ENCODE data around the gene NGRN. TPM values are rescaled to one million over a fixed set of nuclear protein-coding genes. Genes with fewer than 3 reads are reported as not detected.

NGRN gene
- polyA plus RNA-seq, 1 of the 3 experiments (the other 2 are of a cell fraction), result 48.2 TPM

DNA sequence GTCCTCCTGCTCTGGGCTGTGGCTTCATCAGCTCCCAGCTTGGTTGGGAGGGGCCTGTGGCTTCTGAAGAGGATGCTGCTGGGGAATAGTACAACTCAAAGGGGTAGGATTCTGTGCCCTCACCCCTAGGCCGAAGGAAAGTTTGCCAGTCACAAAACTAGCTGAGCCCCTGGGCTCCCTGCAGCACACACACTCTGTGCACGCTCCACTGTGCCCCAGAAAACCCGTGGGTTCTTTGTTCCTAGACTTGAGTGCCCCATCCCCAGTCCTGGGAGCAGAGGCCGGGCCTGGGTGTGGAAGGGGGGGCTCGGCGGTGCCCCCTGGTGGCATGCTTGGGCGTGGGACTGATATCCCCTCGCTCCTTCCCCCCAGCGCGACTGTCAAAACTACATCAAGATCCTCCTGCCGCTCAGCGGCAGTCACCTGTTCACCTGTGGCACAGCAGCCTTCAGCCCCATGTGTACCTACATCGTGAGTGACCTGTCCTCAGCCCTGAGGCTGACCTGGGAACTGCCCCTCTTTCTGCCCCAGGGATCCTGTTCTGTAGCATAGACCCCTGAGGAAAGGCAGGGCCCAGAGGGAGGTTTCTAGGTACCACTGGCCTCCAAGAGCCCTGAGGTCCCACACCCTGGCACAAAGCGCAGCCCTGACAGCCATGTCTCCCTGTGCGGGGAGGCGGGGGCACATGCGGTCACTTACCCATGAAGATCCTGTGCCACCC is 45.9 kb upstream of the NGRN start:
- no peak overlapping the region for H3K27ac ChIP-seq (ENCODE audit: low read depth in 2 of 2, low read length in 1 of 2)
- H3K9me2 ChIP-seq, result no peaks in the 10 kb centered on the region
- no peaks in the 10 kb centered on the region for H4K20me1 ChIP-seq (ENCODE audit: insufficient read depth)
- ChIA-PET CTCF (interaction anchor here (0.6 to 7.1 kb wide), 14 partner anchors 11 to 85 kb away, joined by 3 to 74 read pairs (median 5); partner anchors contain the start of genes CIB1, GDPGP1 and SEMA4B), POLR2A (no interaction called here)
- TF ChIP-seq RAD21 (IDR thresholded peaks at IDR 0.05; ENCODE audit: low read length) (peak; percentile 67), GATA2 (CRISPR knock-in tag; IDR thresholded peaks at IDR 0.05) (no peak), SMC3 (IDR thresholded peaks at IDR 0.05; ENCODE audit: low read depth, low read length) (peak; percentile 84), CTCF (IDR thresholded peaks at IDR 0.05) (peak; percentile 75), EP300 (IDR thresholded peaks at IDR 0.05; ENCODE audit: borderline replicate concordance in 1 of 2, low read depth in 1 of 2, low read length in 1 of 2) (no peak)
- H3K27me3 ChIP-seq (ENCODE audit: insufficient read depth), result no peaks in the 10 kb centered on the region
- H3K36me3 ChIP-seq (replicated peaks in 1 of 2; ENCODE audit: control insufficient read depth in 1 of 2, insufficient read depth in 2 of 2, low read length in 1 of 2), result peaks cover 9 to 15% of the 10 kb centered on the region in 2 experiments
- 93% methylated on average over 10 of the region's 17 CpGs for WGBS (ENCODE audit: low lambda C conversion rate)
- H3K4me3 ChIP-seq (ENCODE audit: low read depth in 2 of 2, low read length in 1 of 2), result no peak overlapping the region
- H2AFZ ChIP-seq (ENCODE audit: low read depth), result no peak overlapping the region
- H3K9ac ChIP-seq, result no peak overlapping the region
- H3K4me2 ChIP-seq, result no peak overlapping the region
- peaks cover 0 to 11% of the 10 kb centered on the region in 2 experiments; a peak in 1 of 4 replicates for H3K4me1 ChIP-seq (ENCODE audit: control insufficient read depth in 1 of 2, insufficient read depth in 2 of 2, low read depth in 1 of 2, low read length in 1 of 2)
- no peaks in the 10 kb centered on the region; the same call in 1 of the 2 replicates for H3K79me2 ChIP-seq (ENCODE audit: insufficient read depth)
- peak; percentile 90 for DNase-seq
- no peaks in the 10 kb centered on the region for H3F3A ChIP-seq (replicated peaks; ENCODE audit: insufficient read depth)
- H3K9me3 ChIP-seq, result no peaks in the 10 kb centered on the region

- H3K4me3 ChIP-seq (ENCODE audit: low read depth in 2 of 2, low read length in 1 of 2), result no peak overlapping the region
- H3K27ac ChIP-seq (ENCODE audit: low read depth in 2 of 2, low read length in 1 of 2), result peak overlapping the region in 1 of 2 experiments; percentile 47; a peak in 1 of 4 replicates
- DNase-seq, result peak; percentile 86
- H3K27me3 ChIP-seq (ENCODE audit: insufficient read depth), result no peaks in the 10 kb centered on the region
- peaks cover 0 to 11% of the 10 kb centered on the region in 2 experiments; a peak in 1 of 4 replicates for H3K4me1 ChIP-seq (ENCODE audit: control insufficient read depth in 1 of 2, insufficient read depth in 2 of 2, low read depth in 1 of 2, low read length in 1 of 2)
- no peaks in the 10 kb centered on the region for H3F3A ChIP-seq (replicated peaks; ENCODE audit: insufficient read depth)
- ChIA-PET CTCF (interaction anchor here (0.6 to 3.3 kb wide), 33 partner anchors 11 to 324 kb away, joined by 3 to 37 read pairs (median 6); partner anchors contain the start of genes CIB1, GDPGP1, SEMA4B and TTLL13), POLR2A (interaction anchor here (1.0 to 1.1 kb wide), 2 partner anchors 20 to 47 kb away, joined by 4 to 8 read pairs; partner anchors contain the start of gene SEMA4B)
- 68% methylated on average over 13 of the region's 14 CpGs for WGBS (ENCODE audit: low lambda C conversion rate)
- peaks cover 4 to 30% of the 10 kb centered on the region in 2 experiments for H3K36me3 ChIP-seq (replicated peaks in 1 of 2; ENCODE audit: control insufficient read depth in 1 of 2, insufficient read depth in 2 of 2, low read length in 1 of 2)
- no peaks in the 10 kb centered on the region for H3K9me2 ChIP-seq
- H3K4me2 ChIP-seq, result no peak overlapping the region
- no peak overlapping the region for H2AFZ ChIP-seq (ENCODE audit: low read depth)
- H4K20me1 ChIP-seq (ENCODE audit: insufficient read depth), result no peaks in the 10 kb centered on the region
- no peaks in the 10 kb centered on the region for H3K9me3 ChIP-seq
- no peaks in the 10 kb centered on the region for H3K79me2 ChIP-seq (ENCODE audit: insufficient read depth)
- H3K9ac ChIP-seq, result no peak overlapping the region
- TF ChIP-seq RAD21 (IDR thresholded peaks at IDR 0.05; ENCODE audit: low read length), result peak; percentile 90
- no peak for TF ChIP-seq RXRA (IDR thresholded peaks at IDR 0.05; ENCODE audit: borderline replicate concordance, low read depth)
- TF ChIP-seq ELF1 (IDR thresholded peaks at IDR 0.05), result no peak
- TF ChIP-seq CTCF (IDR thresholded peaks at IDR 0.05), result peak; percentile 65
- peak; percentile 93 for TF ChIP-seq SMC3 (IDR thresholded peaks at IDR 0.05; ENCODE audit: low read depth, low read length)
- TF ChIP-seq YY1 (IDR thresholded peaks at IDR 0.05; ENCODE audit: low read depth), result no peak
- TF ChIP-seq FOXM1 (IDR thresholded peaks at IDR 0.05; ENCODE audit: low read depth), result no peak
- TF ChIP-seq, protein P1, sequence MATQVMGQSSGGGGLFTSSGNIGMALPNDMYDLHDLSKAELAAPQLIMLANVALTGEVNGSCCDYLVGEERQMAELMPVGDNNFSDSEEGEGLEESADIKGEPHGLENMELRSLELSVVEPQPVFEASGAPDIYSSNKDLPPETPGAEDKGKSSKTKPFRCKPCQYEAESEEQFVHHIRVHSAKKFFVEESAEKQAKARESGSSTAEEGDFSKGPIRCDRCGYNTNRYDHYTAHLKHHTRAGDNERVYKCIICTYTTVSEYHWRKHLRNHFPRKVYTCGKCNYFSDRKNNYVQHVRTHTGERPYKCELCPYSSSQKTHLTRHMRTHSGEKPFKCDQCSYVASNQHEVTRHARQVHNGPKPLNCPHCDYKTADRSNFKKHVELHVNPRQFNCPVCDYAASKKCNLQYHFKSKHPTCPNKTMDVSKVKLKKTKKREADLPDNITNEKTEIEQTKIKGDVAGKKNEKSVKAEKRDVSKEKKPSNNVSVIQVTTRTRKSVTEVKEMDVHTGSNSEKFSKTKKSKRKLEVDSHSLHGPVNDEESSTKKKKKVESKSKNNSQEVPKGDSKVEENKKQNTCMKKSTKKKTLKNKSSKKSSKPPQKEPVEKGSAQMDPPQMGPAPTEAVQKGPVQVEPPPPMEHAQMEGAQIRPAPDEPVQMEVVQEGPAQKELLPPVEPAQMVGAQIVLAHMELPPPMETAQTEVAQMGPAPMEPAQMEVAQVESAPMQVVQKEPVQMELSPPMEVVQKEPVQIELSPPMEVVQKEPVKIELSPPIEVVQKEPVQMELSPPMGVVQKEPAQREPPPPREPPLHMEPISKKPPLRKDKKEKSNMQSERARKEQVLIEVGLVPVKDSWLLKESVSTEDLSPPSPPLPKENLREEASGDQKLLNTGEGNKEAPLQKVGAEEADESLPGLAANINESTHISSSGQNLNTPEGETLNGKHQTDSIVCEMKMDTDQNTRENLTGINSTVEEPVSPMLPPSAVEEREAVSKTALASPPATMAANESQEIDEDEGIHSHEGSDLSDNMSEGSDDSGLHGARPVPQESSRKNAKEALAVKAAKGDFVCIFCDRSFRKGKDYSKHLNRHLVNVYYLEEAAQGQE (IDR thresholded peaks at IDR 0.05; ENCODE audit: low read depth, low read length), result no peak
- no peak for TF ChIP-seq RCOR1 (IDR thresholded peaks at IDR 0.05; ENCODE audit: low read length)
- TF ChIP-seq USF1 (IDR thresholded peaks at IDR 0.05; ENCODE audit: borderline replicate concordance, low read depth), result no peak
- no peak for TF ChIP-seq PBX3 (IDR thresholded peaks at IDR 0.05)
- no peak for TF ChIP-seq TCF12 (IDR thresholded peaks at IDR 0.05)
- TF ChIP-seq MEF2A (IDR thresholded peaks at IDR 0.05; ENCODE audit: borderline replicate concordance, low read depth), result no peak
These were observed 44.1 kb upstream of the NGRN start for GRCh38 chr15:90221246-90221900.
